ENCODE results near the gene SNX22.

DNA sequence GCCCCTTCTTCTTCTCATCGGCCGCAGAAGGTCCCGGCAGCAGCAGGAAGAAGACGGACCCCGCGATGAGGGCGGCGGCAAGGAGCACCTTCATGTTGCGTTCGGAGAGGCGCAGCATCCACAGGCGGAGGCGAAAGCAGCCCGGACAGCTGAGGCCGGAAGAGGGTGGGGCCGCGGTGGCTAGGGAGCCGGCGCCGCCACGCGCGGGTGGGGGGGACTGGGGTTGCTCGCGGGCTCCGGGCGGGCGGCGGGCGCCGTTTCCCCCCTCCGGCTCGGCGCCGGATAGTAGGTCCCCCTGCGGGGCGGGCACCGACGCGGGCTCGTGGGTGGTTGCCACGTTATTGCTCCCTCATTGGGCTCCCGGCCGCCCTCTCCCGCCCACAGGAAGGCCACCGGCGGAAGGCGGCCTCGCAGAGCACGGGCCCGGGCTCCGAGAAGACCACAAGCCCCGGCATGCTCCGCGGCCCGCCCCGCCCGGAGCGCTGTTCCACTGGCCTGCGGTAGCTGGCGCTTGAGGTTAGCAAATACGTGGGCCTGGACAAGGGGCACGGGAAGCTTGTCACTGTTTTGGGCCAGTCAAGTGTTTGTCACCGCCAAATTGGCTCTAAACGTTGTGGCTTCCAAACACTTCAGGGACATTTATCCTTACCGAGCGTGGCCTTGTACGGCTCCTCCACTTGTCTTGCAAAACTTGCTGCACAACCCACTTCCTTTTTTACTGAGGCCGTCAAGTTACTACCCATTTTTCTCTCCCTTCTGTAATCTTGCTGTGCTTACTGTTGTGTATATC is 11.5 kb downstream of the SNX22 start, which contains the start of gene PPIB:
- TF ChIP-seq, protein P1, sequence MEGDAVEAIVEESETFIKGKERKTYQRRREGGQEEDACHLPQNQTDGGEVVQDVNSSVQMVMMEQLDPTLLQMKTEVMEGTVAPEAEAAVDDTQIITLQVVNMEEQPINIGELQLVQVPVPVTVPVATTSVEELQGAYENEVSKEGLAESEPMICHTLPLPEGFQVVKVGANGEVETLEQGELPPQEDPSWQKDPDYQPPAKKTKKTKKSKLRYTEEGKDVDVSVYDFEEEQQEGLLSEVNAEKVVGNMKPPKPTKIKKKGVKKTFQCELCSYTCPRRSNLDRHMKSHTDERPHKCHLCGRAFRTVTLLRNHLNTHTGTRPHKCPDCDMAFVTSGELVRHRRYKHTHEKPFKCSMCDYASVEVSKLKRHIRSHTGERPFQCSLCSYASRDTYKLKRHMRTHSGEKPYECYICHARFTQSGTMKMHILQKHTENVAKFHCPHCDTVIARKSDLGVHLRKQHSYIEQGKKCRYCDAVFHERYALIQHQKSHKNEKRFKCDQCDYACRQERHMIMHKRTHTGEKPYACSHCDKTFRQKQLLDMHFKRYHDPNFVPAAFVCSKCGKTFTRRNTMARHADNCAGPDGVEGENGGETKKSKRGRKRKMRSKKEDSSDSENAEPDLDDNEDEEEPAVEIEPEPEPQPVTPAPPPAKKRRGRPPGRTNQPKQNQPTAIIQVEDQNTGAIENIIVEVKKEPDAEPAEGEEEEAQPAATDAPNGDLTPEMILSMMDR (IDR thresholded peaks at IDR 0.05) = peak in 2 of 3 experiments; percentile 52 to 57
- TF ChIP-seq EP300 (IDR thresholded peaks at IDR 0.05) (no peak), POLR2A (IDR thresholded peaks at IDR 0.05; ENCODE audit: low read depth) (peak; percentile 80), POLR2AphosphoS5 (IDR thresholded peaks at IDR 0.05) (peak; percentile 84 to 93)

Measured in esophagus muscularis mucosa (tissue), 4 donors.